WI38 (cell line): Measurements from ENCODE around the gene DMC1.

Experiments used
- H3K4me3 ChIP-seq: 2 replicates; pipeline ENCODE4 v1.5.1; 2011; ENCODE audit warnings: low read depth, mild to moderate bottlenecking, control low read depth, low read length
- CTCF ChIP-seq: IDR thresholded peaks from 2 replicates; pipeline ENCODE4 v1.5.1; 2012; ENCODE audit warnings: low read depth, mild to moderate bottlenecking, control low read depth, low read length

Gene DMC1

DNA sequence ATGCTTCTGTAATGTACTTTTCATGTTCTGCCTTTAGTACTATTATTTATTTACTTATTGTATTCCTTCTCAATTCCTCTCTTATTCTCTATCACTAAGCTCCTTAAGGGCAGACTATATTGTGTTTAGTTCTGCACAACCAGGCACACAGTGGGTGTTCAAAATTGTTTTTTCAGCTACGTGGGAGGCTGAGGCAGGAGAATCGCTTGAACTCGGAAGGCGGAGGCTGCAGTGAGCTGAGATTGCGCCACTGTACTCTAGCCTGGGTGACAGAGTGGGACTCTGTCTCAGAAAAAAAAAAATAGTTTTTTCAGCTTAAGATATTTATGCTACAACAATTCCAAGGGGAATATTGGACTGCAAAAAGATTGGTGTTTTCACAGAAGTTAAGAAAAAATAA, 46.5 kb downstream of the DMC1 start:
- no peak for TF ChIP-seq CTCF

DNA sequence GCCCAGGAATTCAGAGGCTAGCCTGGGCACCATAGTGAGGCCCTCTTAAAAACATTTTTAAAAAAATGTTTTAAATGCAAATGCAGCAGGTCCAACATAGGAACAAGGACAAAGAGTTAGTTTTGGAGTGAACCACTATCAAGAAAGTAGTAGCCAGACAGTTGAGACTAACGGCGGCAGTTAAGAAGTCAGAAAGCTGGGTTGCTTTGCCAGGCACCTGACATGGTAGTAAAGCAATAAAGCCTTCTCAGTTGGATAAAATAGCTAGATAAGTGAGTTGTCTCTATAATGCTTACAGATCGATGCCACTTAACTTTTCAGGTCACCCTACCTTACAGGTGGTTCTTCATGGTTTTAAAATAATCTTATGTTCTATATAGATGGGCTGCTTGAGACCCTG, 47.0 kb downstream of the DMC1 start:
- H3K4me3 ChIP-seq, result no peak overlapping the region
- no peak for TF ChIP-seq CTCF

More for the DNA sequence above, 46.5 kb downstream of the DMC1 start:
- H3K4me3 ChIP-seq, result no peak overlapping the region

DNA sequence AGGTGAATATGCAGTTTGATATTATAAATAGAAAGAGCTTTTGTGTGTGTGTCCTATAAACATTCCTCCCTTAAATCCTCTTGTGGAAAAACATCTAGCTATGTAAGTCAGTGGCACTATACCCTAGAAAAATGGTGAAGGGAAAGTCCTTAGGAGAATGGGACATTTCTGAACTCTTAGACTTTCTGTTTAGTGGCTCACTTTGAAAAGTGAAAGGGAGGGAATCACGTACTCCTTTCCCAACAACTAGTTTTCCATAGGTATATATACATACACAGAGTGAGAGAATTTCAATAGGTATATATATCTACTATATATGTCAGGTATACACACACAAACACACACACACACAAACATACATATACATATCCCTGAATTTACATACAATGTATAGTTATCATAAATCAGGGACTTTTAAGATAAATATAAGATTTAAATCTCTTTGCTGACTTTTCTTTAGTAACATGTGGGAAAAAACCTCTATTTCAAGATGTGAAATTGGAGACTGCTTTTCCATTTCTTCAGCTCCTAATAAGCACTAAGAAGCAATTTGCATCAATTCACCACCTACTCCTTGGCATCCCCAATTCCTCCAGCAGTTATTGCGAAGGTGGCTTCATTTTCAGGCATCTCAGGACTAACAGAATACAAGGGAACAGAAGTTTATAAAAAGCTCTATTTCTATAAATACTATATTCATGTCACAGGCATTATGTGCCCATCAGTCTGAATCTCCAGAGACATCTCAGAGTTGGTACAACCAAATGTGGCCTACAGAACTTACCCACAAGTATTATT, 50.3 kb downstream of the DMC1 start:
- H3K4me3 ChIP-seq, result no peak overlapping the region
- no peak for TF ChIP-seq CTCF

GRCh38 chr22:38518620-38519019, 51.4 kb downstream of the DMC1 start:
- TF ChIP-seq CTCF, result no peak

DNA sequence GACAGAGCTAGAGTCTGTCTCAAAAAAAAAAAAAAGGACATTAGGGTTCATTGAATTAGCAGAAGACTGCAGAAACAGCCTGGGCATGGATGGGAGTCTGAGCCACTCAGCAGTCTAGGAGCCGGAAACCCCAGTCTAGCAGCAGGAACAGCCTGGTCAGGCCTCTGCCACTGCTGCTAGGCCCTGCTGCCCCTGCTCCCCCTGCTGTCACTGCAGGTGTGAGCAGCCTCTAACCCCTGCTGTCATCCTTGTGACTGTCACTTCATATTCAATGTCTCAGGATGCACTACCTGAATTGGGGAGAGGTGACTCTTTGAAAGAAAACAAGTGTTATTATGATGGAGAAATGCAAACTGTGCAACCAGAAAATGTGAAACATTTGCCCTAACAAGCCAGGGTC, 56.9 kb downstream of the DMC1 start:
- H3K4me3 ChIP-seq, result no peak overlapping the region
- no peak for TF ChIP-seq CTCF

More at GRCh38 chr22:38518620-38519019, 51.4 kb downstream of the DMC1 start:
- no peak overlapping the region for H3K4me3 ChIP-seq

DNA sequence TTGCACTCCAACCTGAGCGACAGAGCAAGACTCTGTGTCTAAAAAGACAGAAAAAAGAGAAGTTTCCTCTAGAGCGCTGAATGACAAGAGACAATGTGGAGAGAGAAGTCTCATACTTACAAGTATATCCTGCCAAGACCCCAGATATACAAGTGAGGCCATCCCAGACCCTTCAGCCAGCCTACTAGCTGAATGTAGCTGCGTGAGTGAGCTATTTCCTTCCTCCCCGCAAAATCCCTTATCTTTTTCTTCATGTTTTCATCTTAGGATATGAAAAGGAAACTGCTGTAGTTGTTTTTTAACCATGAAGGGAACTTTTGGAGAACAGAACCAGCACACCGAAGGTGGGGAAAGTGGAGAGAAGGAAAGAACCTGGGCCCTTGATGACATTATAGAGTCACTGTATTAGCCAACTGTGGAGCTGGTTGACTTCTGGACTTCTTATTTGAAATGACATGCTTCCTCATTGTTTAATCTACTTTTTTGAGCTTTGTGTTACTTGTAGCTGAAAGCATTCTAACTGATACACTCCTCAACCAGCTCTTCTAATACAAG, 59.5 kb downstream of the DMC1 start:
- H3K4me3 ChIP-seq, result no peak overlapping the region
- no peak for TF ChIP-seq CTCF
